Activated naive CD8-positive, alpha-beta T cell treated with anti-CD3 and anti-CD28 coated beads, Interleukin-2, amount 50 U/mL, for 24 hours (primary cell): ENCODE results near the gene TIMP1.

Experiments
- ATAC-seq: fragments of 150-1000 bp; cut with Tn5 transposase; one replicate; pipeline ENCODE4 v1.10.0; 2021
- DNase-seq: peaks from one replicate; pipeline ENCODE4 v3.0.0; 2021
- H3K27ac Mint-ChIP-seq: one replicate; pipeline ENCODE4 v1.8.0; 2021; ENCODE audit warnings: mild to moderate bottlenecking, mixed read lengths
- H3K27me3 Mint-ChIP-seq: one replicate; pipeline ENCODE4 v1.8.0; 2021; ENCODE audit warnings: mixed read lengths
- H3K36me3 Mint-ChIP-seq: one replicate; pipeline ENCODE4 v1.8.0; 2021; ENCODE audit warnings: low read depth, mixed read lengths
- H3K4me1 Mint-ChIP-seq: one replicate; pipeline ENCODE4 v1.8.0; 2021; ENCODE audit warnings: mixed read lengths
- H3K4me3 Mint-ChIP-seq: one replicate; pipeline ENCODE4 v1.8.0; 2021; ENCODE audit warnings: mild to moderate bottlenecking, moderate library complexity, mixed read lengths
- H3K9me3 Mint-ChIP-seq: one replicate; pipeline ENCODE4 v1.8.0; 2021; ENCODE audit warnings: mixed read lengths

The TIMP1 gene

GRCh38 chrX:47608130-47608810 lies 26.0 kb downstream of the TIMP1 start:
- Mint-ChIP-seq H3K27ac (no peak overlapping the region), H3K4me3 (no peak overlapping the region), H3K27me3 (no peaks in the 10 kb centered on the region), H3K9me3 (no peaks in the 10 kb centered on the region), H3K4me1 (peaks cover 4% of the 10 kb centered on the region), H3K36me3 (no peaks in the 10 kb centered on the region)
- ATAC-seq (no peak), DNase-seq (no peak)

GRCh38 chrX:47610511-47610910 lies 28.3 kb downstream of the TIMP1 start:
- H3K4me3 Mint-ChIP-seq: no peak overlapping the region
- DNase-seq: no peak
- H3K27ac Mint-ChIP-seq: no peak overlapping the region
- no peaks in the 10 kb centered on the region for H3K27me3 Mint-ChIP-seq
- no peak for ATAC-seq
- H3K9me3 Mint-ChIP-seq: no peaks in the 10 kb centered on the region
- peaks cover 4% of the 10 kb centered on the region for H3K4me1 Mint-ChIP-seq
- H3K36me3 Mint-ChIP-seq: no peaks in the 10 kb centered on the region

GRCh38 chrX:47611489-47611888 lies 29.3 kb downstream of the TIMP1 start:
- DNase-seq: no peak
- Mint-ChIP-seq H3K9me3 (no peaks in the 10 kb centered on the region), H3K36me3 (no peaks in the 10 kb centered on the region), H3K4me1 (peaks cover 4% of the 10 kb centered on the region), H3K27ac (no peak overlapping the region), H3K4me3 (no peak overlapping the region), H3K27me3 (no peaks in the 10 kb centered on the region)
- ATAC-seq: no peak

- Mint-ChIP-seq H3K9me3 (no peaks in the 10 kb centered on the region), H3K27me3 (peaks cover 2% of the 10 kb centered on the region), H3K27ac (no peak overlapping the region), H3K4me3 (no peak overlapping the region), H3K4me1 (peaks cover 4% of the 10 kb centered on the region), H3K36me3 (no peaks in the 10 kb centered on the region)
- ATAC-seq (no peak), DNase-seq (no peak)
Measured at GRCh38 chrX:47611926-47612325, 29.7 kb downstream of the TIMP1 start.

GRCh38 chrX:47612418-47612817 lies 30.2 kb downstream of the TIMP1 start:
- H3K27me3 Mint-ChIP-seq: peaks cover 2% of the 10 kb centered on the region
- ATAC-seq (no peak), DNase-seq (no peak)
- no peak overlapping the region for H3K4me3 Mint-ChIP-seq
- H3K9me3 Mint-ChIP-seq: no peaks in the 10 kb centered on the region
- peaks cover 4% of the 10 kb centered on the region for H3K4me1 Mint-ChIP-seq
- no peaks in the 10 kb centered on the region for H3K36me3 Mint-ChIP-seq
- H3K27ac Mint-ChIP-seq: no peak overlapping the region

- Mint-ChIP-seq H3K9me3 (no peaks in the 10 kb centered on the region), H3K4me3 (no peak overlapping the region), H3K4me1 (peaks cover 3% of the 10 kb centered on the region), H3K27me3 (peaks cover 2% of the 10 kb centered on the region), H3K27ac (no peak overlapping the region), H3K36me3 (no peaks in the 10 kb centered on the region)
- ATAC-seq (no peak), DNase-seq (no peak)
Measured at GRCh38 chrX:47613082-47613481, 30.8 kb downstream of the TIMP1 start.

- Mint-ChIP-seq H3K9me3 (no peaks in the 10 kb centered on the region), H3K4me1 (peaks cover 3% of the 10 kb centered on the region), H3K27ac (no peak overlapping the region), H3K27me3 (peaks cover 6% of the 10 kb centered on the region), H3K36me3 (no peaks in the 10 kb centered on the region), H3K4me3 (no peak overlapping the region)
- ATAC-seq (no peak), DNase-seq (no peak)
Measured at GRCh38 chrX:47614618-47615017, 32.4 kb downstream of the TIMP1 start.

GRCh38 chrX:47618923-47619485 lies 36.8 kb downstream of the TIMP1 start:
- H3K27me3 Mint-ChIP-seq: peaks cover 6% of the 10 kb centered on the region
- H3K9me3 Mint-ChIP-seq: no peaks in the 10 kb centered on the region
- peaks cover 17% of the 10 kb centered on the region for H3K4me1 Mint-ChIP-seq
- peak overlapping the region; percentile 54 for H3K4me3 Mint-ChIP-seq
- ATAC-seq (no peak), DNase-seq (no peak)
- no peak overlapping the region for H3K27ac Mint-ChIP-seq
- no peaks in the 10 kb centered on the region for H3K36me3 Mint-ChIP-seq

- peak; percentile 82 for DNase-seq
- H3K4me1 Mint-ChIP-seq: peaks cover 19% of the 10 kb centered on the region
Measured at GRCh38 chrX:47619486-47620302, 37.5 kb downstream of the TIMP1 start, which contains the start of gene SYN1. Gene SYN1, minus strand, starts transcription at chrX:47619857. Its CDS starts 129 bp downstream, at chrX:47619728.

GRCh38 chrX:47620303-47620685 lies 38.1 kb downstream of the TIMP1 start:
- ATAC-seq (no peak), DNase-seq (no peak)
- no peak overlapping the region for H3K4me3 Mint-ChIP-seq
- H3K9me3 Mint-ChIP-seq: no peaks in the 10 kb centered on the region
- no peaks in the 10 kb centered on the region for H3K36me3 Mint-ChIP-seq
- no peak overlapping the region for H3K27ac Mint-ChIP-seq
- H3K4me1 Mint-ChIP-seq: peaks cover 19% of the 10 kb centered on the region
- peaks cover 6% of the 10 kb centered on the region for H3K27me3 Mint-ChIP-seq

More at GRCh38 chrX:47619486-47620302, 37.5 kb downstream of the TIMP1 start, which contains the start of gene SYN1:
- Mint-ChIP-seq H3K4me3 (peak within 1 kb of the TSS; percentile 54), H3K27ac (no peak within 1 kb of the TSS), H3K36me3 (no peaks in the 10 kb centered on the region), H3K9me3 (no peaks in the 10 kb centered on the region), H3K27me3 (peaks cover 6% of the 10 kb centered on the region)
- peak; percentile 75 for ATAC-seq

GRCh38 chrX:47621851-47622250 lies 39.6 kb downstream of the TIMP1 start:
- H3K4me3 Mint-ChIP-seq: no peak overlapping the region

GRCh38 chrX:47623540-47624027 lies 41.3 kb downstream of the TIMP1 start:
- DNase-seq (peak; percentile 34), ATAC-seq (peak; percentile 61)
- H3K9me3 Mint-ChIP-seq: no peaks in the 10 kb centered on the region
- H3K27ac Mint-ChIP-seq: no peak overlapping the region
- no peaks in the 10 kb centered on the region for H3K27me3 Mint-ChIP-seq
- H3K4me3 Mint-ChIP-seq: peak overlapping the region; percentile 69
- H3K36me3 Mint-ChIP-seq: no peaks in the 10 kb centered on the region
- peaks cover 21% of the 10 kb centered on the region for H3K4me1 Mint-ChIP-seq

More at GRCh38 chrX:47621851-47622250, 39.6 kb downstream of the TIMP1 start:
- no peak for ATAC-seq
- DNase-seq: no peak
- Mint-ChIP-seq H3K9me3 (no peaks in the 10 kb centered on the region), H3K27me3 (peaks cover 3% of the 10 kb centered on the region), H3K4me1 (peaks cover 19% of the 10 kb centered on the region), H3K27ac (no peak overlapping the region), H3K36me3 (no peaks in the 10 kb centered on the region)

- Mint-ChIP-seq H3K9me3 (no peaks in the 10 kb centered on the region), H3K4me3 (no peak overlapping the region), H3K36me3 (no peaks in the 10 kb centered on the region), H3K4me1 (peaks cover 29% of the 10 kb centered on the region), H3K27ac (no peak overlapping the region), H3K27me3 (no peaks in the 10 kb centered on the region)
- ATAC-seq (no peak), DNase-seq (no peak)
Measured at GRCh38 chrX:47625365-47625764, 43.1 kb downstream of the TIMP1 start.

- no peaks in the 10 kb centered on the region for H3K36me3 Mint-ChIP-seq
- DNase-seq: no peak
- H3K4me1 Mint-ChIP-seq: peaks cover 21% of the 10 kb centered on the region
- H3K4me3 Mint-ChIP-seq: peak overlapping the region; percentile 46
- peak overlapping the region; percentile 68 for H3K27ac Mint-ChIP-seq
- H3K27me3 Mint-ChIP-seq: no peaks in the 10 kb centered on the region
- peak; percentile 25 for ATAC-seq
- H3K9me3 Mint-ChIP-seq: no peaks in the 10 kb centered on the region
Measured at GRCh38 chrX:47628982-47629381, 46.7 kb downstream of the TIMP1 start.
